ENCODE data around the gene KCNB1.

The KCNB1 gene

GRCh38 chr20:49446808-49447207, 35.7 kb downstream of the KCNB1 start:
- no peak overlapping the region for H3K27ac ChIP-seq
- no peak for DNase-seq (ENCODE audit: low read depth, low spot score)

- H3K27ac ChIP-seq, result no peak overlapping the region
- no peak for DNase-seq (ENCODE audit: low read depth, low spot score)
These were observed 36.4 kb downstream of the KCNB1 start for GRCh38 chr20:49446080-49446479.

GRCh38 chr20:49445176-49445575, 37.3 kb downstream of the KCNB1 start:
- no peak overlapping the region for H3K27ac ChIP-seq
- DNase-seq (ENCODE audit: low read depth, low spot score), result no peak

- no peak for DNase-seq (ENCODE audit: low read depth, low spot score)
- no peak overlapping the region for H3K27ac ChIP-seq
These were observed 37.9 kb downstream of the KCNB1 start for GRCh38 chr20:49444553-49444990.

- H3K27ac ChIP-seq, result no peak overlapping the region
- DNase-seq (ENCODE audit: low read depth, low spot score), result no peak
These were observed 45.4 kb downstream of the KCNB1 start for GRCh38 chr20:49437057-49437456.

- DNase-seq (ENCODE audit: low read depth, low spot score), result no peak
These were observed 46.8 kb downstream of the KCNB1 start for GRCh38 chr20:49435639-49436038.

GRCh38 chr20:49433333-49433732, 49.1 kb downstream of the KCNB1 start:
- no peak overlapping the region for H3K27ac ChIP-seq
- no peak for DNase-seq (ENCODE audit: low read depth, low spot score)

More at GRCh38 chr20:49435639-49436038, 46.8 kb downstream of the KCNB1 start:
- H3K27ac ChIP-seq, result no peak overlapping the region

GRCh38 chr20:49432550-49432949, 49.9 kb downstream of the KCNB1 start:
- no peak overlapping the region for H3K27ac ChIP-seq
- DNase-seq (ENCODE audit: low read depth, low spot score), result no peak

GRCh38 chr20:49431329-49431728, 51.1 kb downstream of the KCNB1 start:
- H3K27ac ChIP-seq, result no peak overlapping the region
- DNase-seq (ENCODE audit: low read depth, low spot score), result no peak

- DNase-seq (ENCODE audit: low read depth, low spot score), result no peak
- no peak overlapping the region for H3K27ac ChIP-seq
These were observed 52.1 kb downstream of the KCNB1 start for GRCh38 chr20:49430320-49430719.

- no peak overlapping the region for H3K27ac ChIP-seq
- no peak for DNase-seq (ENCODE audit: low read depth, low spot score)
These were observed 54.5 kb downstream of the KCNB1 start for GRCh38 chr20:49427751-49428518.

GRCh38 chr20:49426873-49427272, 55.6 kb downstream of the KCNB1 start:
- H3K27ac ChIP-seq, result no peak overlapping the region
- DNase-seq (ENCODE audit: low read depth, low spot score), result no peak

- H3K27ac ChIP-seq, result no peak overlapping the region
- no peak for DNase-seq (ENCODE audit: low read depth, low spot score)
These were observed 56.1 kb downstream of the KCNB1 start for GRCh38 chr20:49426395-49426794.

GRCh38 chr20:49424536-49424935, 57.9 kb downstream of the KCNB1 start:
- DNase-seq (ENCODE audit: low read depth, low spot score), result no peak
- no peak overlapping the region for H3K27ac ChIP-seq

- no peak overlapping the region for H3K27ac ChIP-seq
- DNase-seq (ENCODE audit: low read depth, low spot score), result no peak
These were observed 60.3 kb downstream of the KCNB1 start for GRCh38 chr20:49422161-49422560.

- no peak for DNase-seq (ENCODE audit: low read depth, low spot score)
- H3K27ac ChIP-seq, result peak overlapping the region; percentile 53
These were observed 61.6 kb downstream of the KCNB1 start for GRCh38 chr20:49420811-49421295.

GRCh38 chr20:49420292-49420691, 62.2 kb downstream of the KCNB1 start:
- DNase-seq (ENCODE audit: low read depth, low spot score), result peak; percentile 62
- H3K27ac ChIP-seq, result peak overlapping the region; percentile 53

- peak overlapping the region; percentile 53 for H3K27ac ChIP-seq
- no peak for DNase-seq (ENCODE audit: low read depth, low spot score)
These were observed 62.7 kb downstream of the KCNB1 start for GRCh38 chr20:49419785-49420184.

GRCh38 chr20:49418809-49419208, 63.7 kb downstream of the KCNB1 start:
- H3K27ac ChIP-seq, result no peak overlapping the region
- no peak for DNase-seq (ENCODE audit: low read depth, low spot score)

GRCh38 chr20:49417843-49418555, 64.5 kb downstream of the KCNB1 start:
- H3K27ac ChIP-seq, result no peak overlapping the region

GRCh38 chr20:49415668-49416044, 66.8 kb downstream of the KCNB1 start:
- H3K27ac ChIP-seq, result no peak overlapping the region
- DNase-seq (ENCODE audit: low read depth, low spot score), result no peak

More at GRCh38 chr20:49417843-49418555, 64.5 kb downstream of the KCNB1 start:
- DNase-seq (ENCODE audit: low read depth, low spot score), result no peak
